Activated CD8-positive, alpha-beta memory T cell treated with anti-CD3 and anti-CD28 coated beads for 48 hours (primary cell): ENCODE measurements around the gene CASP3.
"Not testable (repeated sequence)": the region's sequence is repeated elsewhere in the genome, so short reads cannot be mapped to it uniquely, and the experiment has no call there.

Experiments
- DNase-seq, 3 experiments: peaks; one replicate each; pipeline ENCODE4 v3.0.0-alpha.2; 2020; ENCODE audit warnings: low read depth in 2 of 3, low spot score in 2 of 3

Gene CASP3

GRCh38 chr4:184664445-184665210 lies 15.4 kb upstream of the CASP3 start:
- no peak for DNase-seq

GRCh38 chr4:184662236-184662635 lies 13.0 kb upstream of the CASP3 start:
- DNase-seq: no peak

DNA sequence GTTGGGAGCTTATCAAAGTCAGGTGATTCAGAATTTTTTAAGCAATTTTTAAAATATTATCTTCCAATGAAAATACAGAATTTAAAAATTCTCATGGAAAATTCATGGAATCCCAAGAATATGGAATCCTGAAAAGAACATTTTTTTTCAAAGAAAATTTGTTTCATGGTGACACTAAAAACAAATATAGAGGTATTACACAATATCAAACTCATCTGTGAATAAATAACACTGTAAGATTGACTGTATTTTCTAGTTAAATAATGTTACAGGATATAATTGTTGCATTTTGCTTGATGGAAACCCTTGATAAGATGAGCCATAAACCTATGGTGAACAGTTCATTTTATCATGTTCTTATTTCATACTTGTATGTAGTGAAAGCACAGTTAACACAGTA lies 11.7 kb upstream of the CASP3 start:
- DNase-seq: no peak

- not testable (repeated sequence) for DNase-seq
Measured at GRCh38 chr4:184657820-184658219, 8.6 kb upstream of the CASP3 start.

DNA sequence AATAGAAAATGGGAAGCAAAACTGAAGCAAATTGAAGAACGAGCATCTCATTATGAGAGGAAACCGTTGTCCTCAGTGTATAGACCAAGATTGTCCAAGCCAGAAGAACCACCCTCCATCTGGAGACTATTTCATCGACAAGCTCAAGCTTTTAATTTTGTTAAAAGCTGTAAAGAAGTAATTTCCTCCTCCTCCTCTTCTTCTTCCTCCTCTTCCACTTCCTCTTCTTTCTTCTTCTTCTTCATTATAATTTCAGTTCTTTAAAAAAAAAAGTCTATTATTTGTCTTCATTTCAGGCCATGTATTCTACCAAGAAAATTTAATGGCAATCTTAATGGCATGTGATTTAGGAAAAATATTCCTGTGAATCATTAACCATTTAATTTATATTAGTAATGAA lies 7.9 kb upstream of the CASP3 start:
- no peak for DNase-seq

DNA sequence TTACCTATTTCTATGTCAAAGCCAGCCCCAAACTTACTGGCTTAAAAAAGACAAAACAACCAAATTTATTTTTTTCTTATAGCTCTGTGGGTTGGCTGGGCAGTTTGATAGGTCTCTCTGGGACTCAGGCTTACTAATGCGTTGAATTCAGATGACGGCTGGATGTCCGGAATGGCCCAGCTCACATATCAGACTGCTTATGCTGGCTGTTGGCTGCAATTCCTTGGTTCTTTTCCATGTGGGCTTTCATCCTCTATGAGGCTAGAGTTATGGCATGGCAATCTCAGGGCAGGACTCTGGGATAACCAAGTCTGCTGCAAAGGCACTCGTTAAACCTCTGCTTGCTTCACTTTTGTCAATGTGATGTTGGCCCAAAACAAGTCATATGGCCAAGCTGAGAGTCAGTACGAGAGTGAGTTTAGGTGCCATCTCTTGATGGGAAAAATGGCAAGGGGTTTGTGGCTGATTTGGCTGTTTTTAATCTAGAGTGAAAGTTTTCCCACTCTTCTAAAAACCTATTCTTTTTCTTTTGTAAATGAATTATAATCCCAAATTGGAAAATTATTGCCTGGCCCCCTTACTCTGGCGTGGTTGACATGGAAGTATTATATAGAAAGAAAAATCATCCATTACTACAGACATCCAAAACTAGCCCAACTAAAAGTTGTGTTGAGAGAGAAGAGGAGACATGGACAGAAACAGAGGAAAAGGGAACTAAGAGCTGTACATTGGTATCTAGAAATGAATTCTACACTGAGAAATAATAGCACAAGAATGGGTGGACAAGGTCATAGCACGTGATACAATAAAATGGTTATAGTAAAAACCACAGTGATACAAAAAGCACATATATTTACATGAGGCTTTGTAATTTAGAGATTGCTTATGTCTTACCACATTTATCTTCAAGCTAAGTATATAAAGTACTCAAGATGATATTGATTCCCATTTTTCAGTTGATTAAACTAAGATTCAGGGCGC lies 6.9 kb upstream of the CASP3 start:
- DNase-seq: no peak

GRCh38 chr4:184653650-184654049 lies 4.4 kb upstream of the CASP3 start:
- no peak for DNase-seq

GRCh38 chr4:184652681-184653080 lies 3.4 kb upstream of the CASP3 start:
- not testable (repeated sequence) for DNase-seq

DNA sequence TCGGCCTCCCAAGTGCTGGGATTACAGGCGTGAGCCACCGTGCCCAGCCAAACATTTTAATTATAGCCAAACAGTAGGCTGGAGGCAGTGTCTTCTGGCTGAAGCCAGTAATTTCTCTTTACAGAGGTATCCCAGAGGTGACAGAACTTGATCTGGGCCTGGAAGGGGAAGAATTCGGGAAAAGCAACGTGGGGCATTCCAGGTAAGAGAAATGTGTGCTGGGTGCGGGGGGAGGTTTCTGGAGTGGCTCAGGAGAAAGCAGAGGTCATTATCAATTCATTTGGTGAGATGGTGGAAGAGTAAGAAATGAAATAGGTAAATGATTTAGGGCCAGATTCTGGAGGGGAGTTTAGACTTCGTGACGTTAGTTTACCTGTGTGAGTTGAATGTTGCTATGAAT lies 2.7 kb upstream of the CASP3 start:
- no peak for DNase-seq

- DNase-seq: no peak
Measured at GRCh38 chr4:184649971-184650855, 966 bp upstream of the CASP3 start.

DNA sequence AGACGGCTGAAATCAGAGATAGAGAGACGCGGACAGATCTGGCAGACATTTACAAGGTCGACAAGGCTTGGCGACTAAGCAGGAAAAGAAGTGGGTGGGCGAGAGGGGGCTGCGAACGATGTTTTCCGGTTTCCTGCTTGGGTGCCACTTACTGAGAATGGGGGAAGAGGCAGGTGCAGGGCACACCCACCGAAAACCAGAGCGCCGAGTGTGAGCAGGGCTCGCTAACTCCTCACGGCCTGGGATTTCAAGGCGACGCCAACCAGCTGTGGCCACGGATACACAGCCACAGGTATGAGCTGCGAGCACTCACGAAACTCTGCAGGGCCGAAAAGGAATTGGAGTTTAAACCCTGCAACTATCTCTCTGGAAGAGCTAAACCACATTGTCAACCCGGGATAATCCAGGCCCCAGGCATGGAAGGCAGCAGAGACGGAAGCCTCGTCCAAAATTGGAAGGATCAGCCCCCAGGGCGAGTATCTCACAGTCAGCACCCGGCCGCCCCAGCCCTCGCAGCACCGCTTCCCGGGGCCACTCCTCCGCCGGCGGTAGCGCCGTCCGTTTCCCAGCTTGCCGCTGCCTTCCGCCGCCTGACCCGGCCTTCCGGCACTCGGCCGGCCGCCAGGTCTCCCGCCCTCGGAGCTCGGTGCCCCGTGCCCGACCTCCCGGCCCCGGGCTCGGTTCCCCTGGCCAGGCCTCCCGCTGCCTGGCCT lies 778 bp downstream of the CASP3 start:
- peak; percentile 10 to 17 (median 11) for DNase-seq

- DNase-seq: no peak
Measured at GRCh38 chr4:184648054-184648312, 1.3 kb downstream of the CASP3 start.

DNA sequence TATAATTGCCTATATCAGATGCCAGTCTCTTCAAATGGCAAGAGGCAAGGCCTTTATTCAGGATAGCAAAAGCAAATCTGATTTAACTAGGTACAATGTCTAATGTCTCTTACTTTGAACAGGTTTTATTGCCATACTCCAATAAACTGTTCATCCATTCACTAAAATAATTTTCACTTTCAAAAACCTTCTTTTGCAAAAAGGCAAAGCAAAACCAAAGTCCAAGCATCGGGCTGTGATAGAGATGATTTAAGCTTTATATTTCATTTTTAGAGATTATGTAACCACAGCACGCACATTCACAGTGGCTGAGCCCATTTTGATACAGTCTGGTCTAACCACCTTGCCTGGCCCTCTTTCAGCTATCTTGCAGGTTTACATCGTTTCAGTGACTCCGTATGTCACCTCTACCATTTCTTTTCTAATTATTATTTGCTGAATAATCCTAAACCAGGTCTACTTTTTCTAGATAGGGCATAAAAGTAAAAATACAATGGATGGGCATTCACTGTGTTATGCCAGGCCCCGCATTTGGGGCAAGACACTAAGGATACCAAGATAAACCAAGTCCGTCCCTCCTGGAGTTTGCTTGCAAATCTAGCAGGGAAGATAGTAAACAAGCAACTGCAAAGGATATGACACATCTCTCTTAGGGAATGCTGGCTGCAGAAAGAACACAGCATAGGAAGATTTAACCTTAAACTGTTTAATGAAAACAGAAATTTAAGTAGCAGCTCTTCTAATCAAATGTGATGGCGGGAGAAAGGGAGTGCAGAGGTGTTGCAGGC lies 1.8 kb downstream of the CASP3 start:
- no peak for DNase-seq

DNA sequence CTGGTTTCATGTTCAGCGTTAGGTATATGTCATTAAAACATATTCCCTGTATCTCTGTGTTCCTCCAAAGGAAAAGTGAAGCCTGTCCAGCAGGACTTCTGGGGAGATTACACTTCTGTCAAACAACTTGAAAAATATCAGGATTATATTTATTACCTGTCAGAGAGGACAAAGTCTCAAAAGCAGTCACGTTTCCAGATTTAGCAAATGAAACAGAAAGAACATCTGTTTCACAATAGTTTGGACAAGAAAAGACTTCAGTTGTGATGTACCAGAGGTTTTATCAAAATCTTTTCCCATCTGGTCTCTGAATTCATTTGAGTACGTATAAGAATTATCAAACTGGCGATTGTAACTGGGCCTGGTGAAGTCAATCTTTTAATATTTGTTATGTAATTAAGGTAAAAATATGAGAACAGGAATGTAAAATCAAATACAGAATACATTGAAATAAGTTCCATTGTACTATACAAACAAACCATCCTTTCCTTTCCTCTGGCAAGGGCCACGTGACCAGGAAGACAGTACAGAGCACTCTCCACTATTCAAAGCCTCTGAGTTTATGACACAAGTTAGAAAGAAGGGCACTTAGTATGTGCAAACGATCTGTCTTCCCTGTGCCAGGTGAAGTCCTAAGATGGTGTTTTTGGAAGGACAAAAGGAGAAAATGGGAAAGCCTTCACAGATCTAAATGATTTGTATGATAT lies 3.2 kb downstream of the CASP3 start:
- no peak for DNase-seq

DNA sequence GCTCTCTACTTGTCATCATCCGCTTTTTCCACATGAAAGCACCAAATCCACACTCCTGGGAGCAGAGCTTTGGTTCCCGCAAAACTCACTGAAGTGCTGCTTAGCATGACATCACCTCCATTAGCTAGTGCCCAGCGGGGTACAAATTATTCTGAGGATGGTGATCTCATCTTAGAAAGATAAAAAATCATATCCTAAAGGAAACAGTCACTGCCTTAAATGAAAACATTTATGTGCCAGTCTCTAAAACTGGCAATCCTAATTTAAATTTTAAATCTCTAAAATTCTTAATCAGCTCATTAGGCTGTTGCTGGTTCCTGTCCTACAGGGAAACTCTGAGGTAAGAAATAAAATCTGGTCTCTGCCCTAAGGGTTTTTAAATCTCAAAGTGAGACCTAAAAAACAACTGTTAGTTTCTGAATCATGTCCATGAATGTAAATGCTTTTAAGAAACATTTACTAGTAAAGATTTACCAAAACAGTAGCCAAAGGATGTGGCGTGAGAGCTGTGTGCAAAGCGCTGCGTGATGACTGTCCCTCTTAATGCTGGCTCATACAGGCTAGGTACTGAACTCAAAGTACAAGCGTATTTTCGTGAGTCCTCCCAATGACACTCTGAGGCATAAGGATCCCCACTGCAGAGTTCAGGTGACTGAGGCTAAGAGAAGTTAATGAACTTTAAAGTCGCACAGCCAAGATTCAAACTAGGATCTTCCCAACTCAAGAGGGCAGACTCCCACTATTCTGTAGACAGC lies 4.5 kb downstream of the CASP3 start:
- DNase-seq: no peak

GRCh38 chr4:184643731-184644130 lies 5.5 kb downstream of the CASP3 start:
- no peak for DNase-seq

DNA sequence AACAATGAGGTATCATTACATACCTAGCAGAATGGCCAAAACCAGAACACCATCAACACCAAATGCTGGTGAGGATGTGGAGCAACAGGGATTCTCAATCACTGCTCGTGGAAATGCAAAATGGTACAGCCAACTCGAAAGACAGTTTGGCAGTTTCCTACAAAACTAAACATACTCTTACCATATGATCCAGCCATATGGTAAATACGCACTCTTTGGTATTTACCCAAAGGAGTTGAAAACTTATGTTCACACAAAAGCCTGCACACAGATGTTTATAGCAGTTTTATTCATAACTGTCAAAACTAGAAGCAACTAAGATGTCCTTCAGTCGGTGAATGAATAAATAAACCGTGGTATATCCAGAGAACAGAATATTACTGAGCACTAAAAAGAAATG lies 7.8 kb downstream of the CASP3 start:
- DNase-seq: no peak

GRCh38 chr4:184641022-184641421 lies 8.2 kb downstream of the CASP3 start:
- no peak for DNase-seq

GRCh38 chr4:184636897-184637296 lies 12.3 kb downstream of the CASP3 start:
- no peak for DNase-seq
